Measurements from ENCODE around the gene ATP6V1C2. TPM values are rescaled to one million over a fixed set of nuclear protein-coding genes. Genes with fewer than 3 reads are reported as not detected.
A peak's percentile ranks its signal among the peaks of the same experiment; 100 is the strongest.

The ATP6V1C2 gene
- total RNA-seq, 1 experiment from 2014 or later: 2.0 TPM

GRCh38 chr2:10806543-10806942 lies 85.1 kb downstream of the ATP6V1C2 start:
- RAD21 ChIA-PET (ENCODE audit: low non-redundant PET in 1 of 2, low total read pairs in 2 of 2, uncharacterized antibody in 2 of 2, unreplicated experiment in 2 of 2): no interaction called here
- Histone ChIP-seq H3K27ac (ENCODE audit: low read depth, low read length) (no peak overlapping the region), H2AFZ (ENCODE audit: low read depth, low read length, poor library complexity, severe bottlenecking) (no peak overlapping the region), H3K79me2 (ENCODE audit: insufficient read depth, low read length) (peaks cover 83% of the 10 kb centered on the region), H3K36me3 (ENCODE audit: control insufficient read depth in 1 of 2, insufficient read depth in 2 of 2, low read length in 2 of 2) (peaks cover 17 to 39% of the 10 kb centered on the region in 2 experiments), H3K4me1 (ENCODE audit: control insufficient read depth in 1 of 2, insufficient read depth in 2 of 2, low read length in 2 of 2) (peaks cover 2 to 16% of the 10 kb centered on the region in 2 experiments; a peak in 3 of 4 replicates), H3K4me3 (replicated peaks in 1 of 2; ENCODE audit: low read depth in 1 of 2, low read length in 2 of 2) (no peak overlapping the region), H3K9me3 (ENCODE audit: control insufficient read depth in 1 of 2, insufficient read depth in 1 of 2, low read depth in 1 of 2, low read length in 2 of 2) (no peaks in the 10 kb centered on the region), H3K4me2 (ENCODE audit: low read length) (no peak overlapping the region), H4K20me1 (ENCODE audit: insufficient read depth) (peaks cover 8% of the 10 kb centered on the region; the same call in 1 of the 2 replicates), H3K27me3 (ENCODE audit: insufficient read depth, low read length) (no peaks in the 10 kb centered on the region), H3K9me2 (ENCODE audit: insufficient read depth) (no peaks in the 10 kb centered on the region), H3K9ac (ENCODE audit: low read length) (no peak overlapping the region)
- intact Hi-C loops (cut with micrococcal nuclease): no loop called here
- TF ChIP-seq ELF1 (IDR thresholded peaks at IDR 0.05; ENCODE audit: borderline replicate concordance, low read depth): no peak
- TF ChIP-seq, protein P1, sequence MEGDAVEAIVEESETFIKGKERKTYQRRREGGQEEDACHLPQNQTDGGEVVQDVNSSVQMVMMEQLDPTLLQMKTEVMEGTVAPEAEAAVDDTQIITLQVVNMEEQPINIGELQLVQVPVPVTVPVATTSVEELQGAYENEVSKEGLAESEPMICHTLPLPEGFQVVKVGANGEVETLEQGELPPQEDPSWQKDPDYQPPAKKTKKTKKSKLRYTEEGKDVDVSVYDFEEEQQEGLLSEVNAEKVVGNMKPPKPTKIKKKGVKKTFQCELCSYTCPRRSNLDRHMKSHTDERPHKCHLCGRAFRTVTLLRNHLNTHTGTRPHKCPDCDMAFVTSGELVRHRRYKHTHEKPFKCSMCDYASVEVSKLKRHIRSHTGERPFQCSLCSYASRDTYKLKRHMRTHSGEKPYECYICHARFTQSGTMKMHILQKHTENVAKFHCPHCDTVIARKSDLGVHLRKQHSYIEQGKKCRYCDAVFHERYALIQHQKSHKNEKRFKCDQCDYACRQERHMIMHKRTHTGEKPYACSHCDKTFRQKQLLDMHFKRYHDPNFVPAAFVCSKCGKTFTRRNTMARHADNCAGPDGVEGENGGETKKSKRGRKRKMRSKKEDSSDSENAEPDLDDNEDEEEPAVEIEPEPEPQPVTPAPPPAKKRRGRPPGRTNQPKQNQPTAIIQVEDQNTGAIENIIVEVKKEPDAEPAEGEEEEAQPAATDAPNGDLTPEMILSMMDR (IDR thresholded peaks at IDR 0.05 in 2 of 3, conservative IDR thresholded peaks at IDR 0.05 in 1 of 3; ENCODE audit: borderline replicate concordance in 1 of 3, insufficient read depth in 1 of 3, low read depth in 2 of 3, low read length in 2 of 3): no peak
- ATAC-seq (no peak), DNase-seq (ENCODE audit: low read depth, low spot score) (no peak)
- CTCF ChIA-PET: interaction anchor here (0.6 kb wide), 1 partner anchor 11 kb away, joined by 4 read pairs; no protein-coding TSS in a partner anchor
- BruUV-seq (replicated peaks): no TSS peak
- POLR2A ChIA-PET: no interaction called here

GRCh38 chr2:10810202-10811161 lies 89.1 kb downstream of the ATP6V1C2 start:
- ChIA-PET RAD21 (ENCODE audit: low non-redundant PET in 1 of 2, low total read pairs in 2 of 2, uncharacterized antibody in 2 of 2, unreplicated experiment in 2 of 2) (no interaction called here), CTCF (no interaction called here), POLR2A (no interaction called here)
- Histone ChIP-seq H3K9ac (ENCODE audit: low read length) (peak overlapping the region; percentile 92; the same call in 1 of the 2 replicates), H4K20me1 (ENCODE audit: insufficient read depth) (0 out of 2 replicates have a peak, but pooled peaks cover 5% of the 10 kb centered on the region), H3K4me2 (ENCODE audit: low read length) (peak overlapping the region; percentile 97), H3K27me3 (ENCODE audit: insufficient read depth, low read length) (no peaks in the 10 kb centered on the region), H2AFZ (ENCODE audit: low read depth, low read length, poor library complexity, severe bottlenecking) (no peak overlapping the region), H3K9me3 (ENCODE audit: control insufficient read depth in 1 of 2, insufficient read depth in 1 of 2, low read depth in 1 of 2, low read length in 2 of 2) (no peaks in the 10 kb centered on the region), H3K4me3 (replicated peaks in 1 of 2; ENCODE audit: low read depth in 1 of 2, low read length in 2 of 2) (peak overlapping the region in 1 of 2 experiments; percentile 87; a peak in 1 of 4 replicates), H3K4me1 (ENCODE audit: control insufficient read depth in 1 of 2, insufficient read depth in 2 of 2, low read length in 2 of 2) (peaks cover 5 to 22% of the 10 kb centered on the region in 2 experiments; a peak in 3 of 4 replicates), H3K9me2 (ENCODE audit: insufficient read depth) (no peaks in the 10 kb centered on the region), H3K79me2 (ENCODE audit: insufficient read depth, low read length) (peaks cover 66% of the 10 kb centered on the region), H3K36me3 (ENCODE audit: control insufficient read depth in 1 of 2, insufficient read depth in 2 of 2, low read length in 2 of 2) (peaks cover 7 to 26% of the 10 kb centered on the region in 2 experiments), H3K27ac (ENCODE audit: low read depth, low read length) (no peak overlapping the region)
- TSS peak; percentile 37 for BruUV-seq (replicated peaks)
- TF ChIP-seq ZNF274 (IDR thresholded peaks at IDR 0.05; ENCODE audit: low read depth, low read length): no peak
- TF ChIP-seq MAX (IDR thresholded peaks at IDR 0.05): no peak
- no peak for TF ChIP-seq JUND (IDR thresholded peaks at IDR 0.05)
- TF ChIP-seq EZH2 (IDR thresholded peaks at IDR 0.05): no peak
- no peak for TF ChIP-seq SP1 (IDR thresholded peaks at IDR 0.05; ENCODE audit: low read depth)
- no peak for TF ChIP-seq YY1 (IDR thresholded peaks at IDR 0.05; ENCODE audit: extremely low read depth, insufficient replicate concordance, low read depth, low read length)
- intact Hi-C loops (cut with micrococcal nuclease): no loop called here
- no peak for DNase-seq (ENCODE audit: low read depth, low spot score)
- no peak for ATAC-seq

Data from HCT116 (cell line).